GM12801 (cell line): ENCODE results near the gene ANGPTL2.

Experiments
- TF ChIP-seq, protein P1 (sequence below): IDR thresholded peaks from one replicate; pipeline ENCODE4 v1.5.1; 2011; ENCODE audit warnings: control low read depth; ENCODE audit not compliant: insufficient read length; ENCODE audit errors: extremely low read depth

Gene ANGPTL2

DNA sequence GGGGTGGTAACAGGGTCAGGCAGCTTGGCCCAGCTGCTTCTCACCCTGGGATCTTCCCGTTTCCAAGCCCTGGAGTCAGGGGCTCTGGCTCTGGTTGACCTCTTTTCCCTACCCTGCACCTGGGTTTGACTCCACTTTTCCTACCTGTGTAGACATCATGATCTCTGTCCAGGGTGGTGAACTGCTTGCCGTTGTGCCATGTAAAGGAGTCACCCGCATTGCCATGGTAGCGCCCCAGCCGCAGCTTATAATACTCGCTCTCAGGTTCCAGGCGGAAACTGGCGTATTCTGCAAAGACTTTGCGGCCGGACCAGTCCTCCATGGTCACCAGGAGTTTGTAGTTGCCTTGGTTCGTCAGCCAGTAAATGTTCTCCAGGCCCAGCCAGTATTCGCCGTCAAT lies 30.9 kb downstream of the ANGPTL2 start:
- TF ChIP-seq, protein P1, sequence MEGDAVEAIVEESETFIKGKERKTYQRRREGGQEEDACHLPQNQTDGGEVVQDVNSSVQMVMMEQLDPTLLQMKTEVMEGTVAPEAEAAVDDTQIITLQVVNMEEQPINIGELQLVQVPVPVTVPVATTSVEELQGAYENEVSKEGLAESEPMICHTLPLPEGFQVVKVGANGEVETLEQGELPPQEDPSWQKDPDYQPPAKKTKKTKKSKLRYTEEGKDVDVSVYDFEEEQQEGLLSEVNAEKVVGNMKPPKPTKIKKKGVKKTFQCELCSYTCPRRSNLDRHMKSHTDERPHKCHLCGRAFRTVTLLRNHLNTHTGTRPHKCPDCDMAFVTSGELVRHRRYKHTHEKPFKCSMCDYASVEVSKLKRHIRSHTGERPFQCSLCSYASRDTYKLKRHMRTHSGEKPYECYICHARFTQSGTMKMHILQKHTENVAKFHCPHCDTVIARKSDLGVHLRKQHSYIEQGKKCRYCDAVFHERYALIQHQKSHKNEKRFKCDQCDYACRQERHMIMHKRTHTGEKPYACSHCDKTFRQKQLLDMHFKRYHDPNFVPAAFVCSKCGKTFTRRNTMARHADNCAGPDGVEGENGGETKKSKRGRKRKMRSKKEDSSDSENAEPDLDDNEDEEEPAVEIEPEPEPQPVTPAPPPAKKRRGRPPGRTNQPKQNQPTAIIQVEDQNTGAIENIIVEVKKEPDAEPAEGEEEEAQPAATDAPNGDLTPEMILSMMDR: no peak

DNA sequence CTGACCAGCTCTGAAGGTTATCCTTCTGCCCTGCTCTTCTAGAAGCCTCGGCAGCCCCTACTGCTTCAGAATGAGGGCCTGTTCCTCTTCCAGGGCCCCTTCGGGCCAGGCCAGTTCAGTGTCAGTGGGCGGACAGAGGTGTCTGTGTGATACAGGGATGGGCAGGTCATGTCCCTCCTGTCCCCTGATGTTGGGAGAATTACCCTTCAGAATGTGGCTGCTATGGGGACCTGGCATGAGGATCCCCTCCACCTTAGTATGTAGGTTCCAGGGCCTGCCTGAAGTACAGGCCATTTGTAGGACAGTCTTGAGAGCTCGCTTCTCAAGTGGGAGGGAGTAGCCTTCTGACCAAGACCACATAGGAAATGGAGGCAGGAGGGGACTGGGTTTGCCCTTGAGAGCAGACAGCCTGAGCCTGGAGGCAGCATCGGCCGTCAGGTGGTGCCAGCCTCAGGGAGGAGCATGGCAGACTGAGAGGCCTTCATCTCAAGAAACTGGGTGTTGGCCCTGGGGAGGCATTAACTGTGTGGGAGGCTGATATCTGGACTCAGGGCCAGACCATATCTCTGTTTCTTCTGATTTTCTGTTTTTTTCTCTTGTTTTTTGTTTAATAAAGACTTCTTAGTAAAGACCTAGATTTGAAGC lies 32.0 kb downstream of the ANGPTL2 start:
- TF ChIP-seq, protein P1: no peak

DNA sequence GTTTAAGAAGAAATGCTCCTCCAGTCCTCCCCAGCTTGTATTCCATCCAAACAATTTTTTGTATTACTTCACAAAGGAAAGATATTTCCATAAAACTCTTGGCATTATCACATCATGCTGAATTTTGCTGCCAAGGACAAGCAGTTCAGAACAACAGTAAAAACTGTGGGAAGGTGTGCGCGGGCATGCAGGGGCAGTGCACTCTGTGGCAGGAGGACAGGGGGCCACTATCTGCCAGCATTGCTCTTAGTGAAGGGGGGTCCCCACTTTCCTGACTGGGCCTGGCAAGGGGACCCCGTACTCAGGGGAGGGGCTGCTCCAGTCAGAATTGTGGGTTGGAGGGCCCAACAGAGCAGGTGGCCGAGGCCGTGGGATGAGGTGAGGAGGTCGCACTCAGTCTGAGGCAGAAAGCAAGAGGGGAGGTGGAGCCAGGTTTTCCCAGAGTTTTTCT lies 32.8 kb downstream of the ANGPTL2 start:
- TF ChIP-seq, protein P1: no peak

DNA sequence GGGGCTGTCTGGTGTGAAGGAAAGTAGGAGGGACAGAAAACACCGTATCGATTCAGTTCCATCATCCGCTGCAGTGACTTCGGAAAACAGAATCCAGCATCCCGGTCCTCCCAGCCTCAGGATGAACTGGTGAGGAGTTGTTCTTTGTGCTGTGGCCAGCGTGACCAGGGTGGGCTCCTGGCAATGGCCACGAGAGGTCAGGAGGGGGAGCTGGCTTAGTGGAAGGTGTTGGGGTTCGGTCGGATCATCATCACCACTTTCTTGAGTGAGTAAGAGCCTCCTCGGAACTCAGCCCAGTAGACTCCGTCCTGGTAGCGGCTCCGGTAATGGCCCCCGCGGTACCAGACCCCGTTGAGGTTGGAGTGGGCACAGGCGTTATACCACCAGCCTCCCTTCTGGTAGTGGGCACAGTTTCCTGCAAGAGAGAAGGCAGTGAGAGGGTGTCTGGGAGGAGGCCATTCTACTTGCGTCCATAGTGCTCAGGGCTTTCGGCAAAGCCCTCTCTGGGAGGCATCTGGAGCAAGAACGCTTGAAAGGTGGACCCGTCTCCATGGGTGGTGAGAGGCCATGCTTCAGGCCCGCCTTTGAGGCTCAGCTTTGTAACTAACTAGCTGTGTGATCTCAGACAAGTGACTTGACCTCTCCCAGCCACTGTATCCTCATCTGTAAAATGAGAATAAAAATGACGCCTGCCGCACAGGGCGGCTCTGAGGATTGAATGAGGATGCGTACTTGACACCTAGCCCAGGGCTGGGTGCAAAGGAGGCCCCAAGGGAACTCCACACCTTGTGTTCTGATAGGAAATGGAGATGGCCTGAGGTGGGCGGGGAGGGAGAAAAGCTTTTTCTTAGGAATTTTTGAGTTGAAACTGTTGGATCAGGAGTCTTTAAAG lies 33.5 kb downstream of the ANGPTL2 start:
- TF ChIP-seq, protein P1: no peak

DNA sequence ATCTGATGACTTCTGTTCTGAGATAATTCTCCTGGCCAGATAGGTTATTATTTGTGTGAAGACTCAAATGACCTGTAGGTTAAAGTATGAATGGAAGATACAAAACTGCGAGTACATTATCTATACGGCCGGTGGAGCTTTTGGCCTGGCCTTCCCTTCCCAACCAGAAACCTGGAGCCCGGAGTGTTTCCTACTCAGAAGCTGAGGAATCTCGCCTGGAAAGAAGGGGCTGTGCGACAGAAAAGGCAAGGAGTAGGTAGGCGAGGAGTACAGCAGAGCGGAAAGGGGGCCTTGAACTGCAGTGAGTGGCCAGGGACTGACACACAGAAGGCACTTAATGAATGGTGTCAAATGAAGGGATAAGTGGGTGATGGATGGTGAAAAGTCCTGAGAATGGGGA lies 34.6 kb downstream of the ANGPTL2 start:
- TF ChIP-seq, protein P1: no peak

DNA sequence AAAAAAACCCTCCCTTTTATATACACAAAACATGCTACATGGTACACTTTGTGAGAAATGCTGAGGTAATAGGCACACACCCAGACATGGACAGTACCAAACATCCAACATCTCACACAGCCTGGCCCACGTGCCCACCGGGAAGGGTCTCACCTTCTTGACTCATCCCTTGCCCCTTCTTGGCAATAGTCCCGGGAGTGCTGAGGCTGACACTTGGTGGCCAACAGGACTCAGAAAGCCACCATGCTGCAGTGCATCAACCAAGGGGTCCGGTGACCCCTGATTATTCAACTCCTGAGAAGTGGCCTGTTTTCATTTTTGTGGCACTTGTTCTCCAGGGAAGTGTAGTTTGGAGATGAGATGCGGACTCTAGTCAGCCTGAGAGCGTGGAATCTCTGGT lies 35.0 kb downstream of the ANGPTL2 start:
- TF ChIP-seq, protein P1: no peak

DNA sequence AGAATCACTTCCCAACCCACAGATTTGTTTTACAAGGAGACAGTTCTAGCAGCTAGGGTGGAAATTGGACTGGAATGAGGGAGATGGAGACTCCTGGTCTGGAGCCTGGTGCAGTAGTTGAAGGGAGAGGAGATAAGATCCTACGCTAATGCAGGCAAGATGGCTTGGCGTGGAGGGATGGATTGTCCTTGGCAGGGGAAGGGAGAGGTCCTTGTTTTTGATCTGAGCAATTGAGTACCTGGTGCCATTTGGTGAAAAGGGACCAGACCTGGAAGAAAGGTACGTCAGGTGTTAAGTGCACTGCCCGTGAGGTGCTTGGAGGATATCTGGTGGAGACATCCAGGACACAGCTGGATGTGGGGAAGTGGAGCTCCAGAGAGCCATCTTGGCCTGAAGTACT lies 35.7 kb downstream of the ANGPTL2 start:
- TF ChIP-seq, protein P1: no peak
